ENCODE measurements around the gene PCAT6.

GRCh38 chr1:202786804-202787203 is 23.9 kb upstream of the PCAT6 start:
- TF ChIP-seq CTCF (IDR thresholded peaks at IDR 0.05) (no peak), POLR2A (IDR thresholded peaks at IDR 0.05) (no peak)
